ENCODE data around the gene FMN2. TPM values are rescaled to one million over a fixed set of nuclear protein-coding genes. Genes with fewer than 3 reads are reported as not detected.

FMN2 gene
- polyA plus RNA-seq, 2 of the 4 experiments (the other 2 are of a cell fraction) = 2.8 to 4.2 TPM

DNA sequence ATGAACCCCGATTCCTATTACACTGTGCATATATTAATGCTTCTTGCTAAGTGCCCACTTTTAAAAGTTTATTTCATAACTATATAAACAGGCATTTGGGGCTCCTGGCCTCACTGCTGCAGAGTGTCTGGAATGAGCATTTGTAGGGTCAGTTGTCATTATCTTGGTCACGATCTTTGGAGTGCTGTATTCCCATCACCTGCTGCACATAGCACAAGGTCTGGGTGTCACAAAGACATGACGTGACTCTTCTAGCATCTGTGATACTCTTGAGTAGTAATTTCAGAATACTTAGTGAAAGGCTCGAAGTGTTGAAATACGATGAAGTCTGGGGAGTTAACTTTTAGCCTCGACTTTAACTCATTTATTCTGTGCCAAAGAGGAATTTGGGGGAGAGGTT is 186.4 kb downstream of the FMN2 start (continued):
- no peak for TF ChIP-seq FOSL2 (IDR thresholded peaks at IDR 0.05)
- TF ChIP-seq FOSL2 (CRISPR knock-in tag; IDR thresholded peaks at IDR 0.05) = no peak

DNA sequence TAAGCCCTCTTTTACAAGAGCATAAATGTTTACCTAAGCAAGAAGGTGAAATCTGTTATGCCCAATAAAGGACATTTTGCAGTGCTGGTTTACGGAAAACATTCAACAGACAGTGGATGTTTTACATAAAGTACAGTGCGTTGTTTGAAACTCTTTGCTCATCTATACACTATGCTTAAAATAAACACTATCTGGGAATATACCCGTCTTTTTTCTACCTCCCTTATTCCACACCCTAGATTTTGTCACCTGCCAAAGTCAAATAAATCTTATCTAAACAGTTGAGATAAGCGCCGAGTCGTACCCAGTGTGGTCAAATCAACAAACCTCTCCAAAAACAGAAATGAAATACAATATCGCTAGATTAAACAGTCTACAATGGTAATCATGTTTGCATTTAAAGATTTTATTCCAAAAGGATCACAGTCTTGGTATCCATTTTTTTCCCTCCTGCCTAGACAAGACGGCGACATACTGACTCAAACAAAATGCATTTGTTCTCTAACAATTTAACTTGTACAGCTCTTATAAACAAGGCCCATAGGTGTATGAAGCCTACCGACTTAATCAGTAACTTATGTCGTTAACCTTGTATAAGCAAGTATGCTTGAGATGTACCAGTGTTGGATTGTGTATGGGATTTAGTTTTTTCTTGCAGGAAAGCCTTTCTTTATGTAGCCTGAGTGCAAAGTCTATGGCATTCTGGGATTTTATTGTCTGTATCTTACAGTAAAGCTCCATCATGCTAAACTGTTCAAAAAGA is 189.1 kb downstream of the FMN2 start:
- ATAC-seq = no peak
- FAIRE-seq = no peak
- ChIA-PET POLR2A (no interaction called here), CTCF (no interaction called here)
- whole genome bisulfite sequencing (ENCODE audit: missing lambda C conversion rate) = 60% methylated on average over 11 of the region's 11 CpGs
- Histone ChIP-seq H3K4me3 (no peak overlapping the region), H3K27ac (no peak overlapping the region), H3K4me2 (peak overlapping the region; percentile 8; the same call in 1 of the 3 replicates), H3K4me1 (peaks cover 13% of the 10 kb centered on the region), H3K9me3 (no peaks in the 10 kb centered on the region)
- TF ChIP-seq HDAC2 (IDR thresholded peaks at IDR 0.05) (no peak), POLR2AphosphoS2 (conservative IDR thresholded peaks at IDR 0.05; ENCODE audit: low read length) (no peak), RNF2 (IDR thresholded peaks at IDR 0.05; ENCODE audit: borderline replicate concordance, low read depth) (no peak), ESRRA (IDR thresholded peaks at IDR 0.05; ENCODE audit: borderline replicate concordance, low read length) (no peak), NFE2L2 (conservative IDR thresholded peaks at IDR 0.05; ENCODE audit: low read length) (no peak), SREBF2 (IDR thresholded peaks at IDR 0.05) (no peak), ZSCAN20 (CRISPR knock-in tag; IDR thresholded peaks at IDR 0.05) (no peak), HOXB5 (CRISPR knock-in tag; IDR thresholded peaks at IDR 0.05) (no peak), TP53 (CRISPR knock-in tag; IDR thresholded peaks at IDR 0.05) (no peak), CBX8 (IDR thresholded peaks at IDR 0.05) (no peak), HEYL (CRISPR knock-in tag; IDR thresholded peaks at IDR 0.05) (no peak), RCOR1 (IDR thresholded peaks at IDR 0.05; ENCODE audit: low read depth, low read length) (no peak), CHD4 (IDR thresholded peaks at IDR 0.05; ENCODE audit: borderline replicate concordance) (no peak)
- TF ChIP-seq, protein P1, sequence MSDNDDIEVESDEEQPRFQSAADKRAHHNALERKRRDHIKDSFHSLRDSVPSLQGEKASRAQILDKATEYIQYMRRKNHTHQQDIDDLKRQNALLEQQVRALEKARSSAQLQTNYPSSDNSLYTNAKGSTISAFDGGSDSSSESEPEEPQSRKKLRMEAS (IDR thresholded peaks at IDR 0.05) = no peak
- no peak for DNase-seq (ENCODE audit: low read depth in 1 of 2, low spot score in 1 of 2)

- peaks cover 13% of the 10 kb centered on the region for H3K4me1 ChIP-seq
- 83% methylated on average over 7 of the region's 7 CpGs for WGBS (ENCODE audit: missing lambda C conversion rate)
- ATAC-seq = no peak
- TF ChIP-seq HES2 (IDR thresholded peaks at IDR 0.05) = no peak
- TF ChIP-seq POLR2AphosphoS2 (conservative IDR thresholded peaks at IDR 0.05; ENCODE audit: low read length) = no peak
- no peak overlapping the region for H3K4me3 ChIP-seq
- ChIA-PET POLR2A (no interaction called here), CTCF (no interaction called here)
- H3K4me2 ChIP-seq = no peak overlapping the region
- no peak overlapping the region for H3K27ac ChIP-seq
- no peaks in the 10 kb centered on the region for H3K9me3 ChIP-seq
- no peak for DNase-seq (ENCODE audit: low read depth in 1 of 2, low spot score in 1 of 2)
- no peak for FAIRE-seq
Observed at GRCh38 chr1:240282061-240282830, 190.6 kb downstream of the FMN2 start.

GRCh38 chr1:240284656-240285414 is 193.2 kb downstream of the FMN2 start:
- Histone ChIP-seq H3K27ac (0 out of 6 replicates have a peak overlapping the region, but pooled peaks of 1 of the 2 experiments have one; percentile 10), H3K9me3 (no peaks in the 10 kb centered on the region), H3K4me2 (no peak overlapping the region), H3K4me3 (no peak overlapping the region), H3K4me1 (peaks cover 13% of the 10 kb centered on the region)
- DNase-seq (ENCODE audit: low read depth in 1 of 2, low spot score in 1 of 2) (no peak), FAIRE-seq (peak; percentile 56), ATAC-seq (no peak)
- POLR2A ChIA-PET = no interaction called here
- TF ChIP-seq, protein P2, sequence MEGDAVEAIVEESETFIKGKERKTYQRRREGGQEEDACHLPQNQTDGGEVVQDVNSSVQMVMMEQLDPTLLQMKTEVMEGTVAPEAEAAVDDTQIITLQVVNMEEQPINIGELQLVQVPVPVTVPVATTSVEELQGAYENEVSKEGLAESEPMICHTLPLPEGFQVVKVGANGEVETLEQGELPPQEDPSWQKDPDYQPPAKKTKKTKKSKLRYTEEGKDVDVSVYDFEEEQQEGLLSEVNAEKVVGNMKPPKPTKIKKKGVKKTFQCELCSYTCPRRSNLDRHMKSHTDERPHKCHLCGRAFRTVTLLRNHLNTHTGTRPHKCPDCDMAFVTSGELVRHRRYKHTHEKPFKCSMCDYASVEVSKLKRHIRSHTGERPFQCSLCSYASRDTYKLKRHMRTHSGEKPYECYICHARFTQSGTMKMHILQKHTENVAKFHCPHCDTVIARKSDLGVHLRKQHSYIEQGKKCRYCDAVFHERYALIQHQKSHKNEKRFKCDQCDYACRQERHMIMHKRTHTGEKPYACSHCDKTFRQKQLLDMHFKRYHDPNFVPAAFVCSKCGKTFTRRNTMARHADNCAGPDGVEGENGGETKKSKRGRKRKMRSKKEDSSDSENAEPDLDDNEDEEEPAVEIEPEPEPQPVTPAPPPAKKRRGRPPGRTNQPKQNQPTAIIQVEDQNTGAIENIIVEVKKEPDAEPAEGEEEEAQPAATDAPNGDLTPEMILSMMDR (IDR thresholded peaks at IDR 0.05) = no peak
- TF ChIP-seq EP300 (IDR thresholded peaks at IDR 0.05) (no peak), TFCP2L1 (CRISPR knock-in tag; IDR thresholded peaks at IDR 0.05) (no peak)
- WGBS (ENCODE audit: missing lambda C conversion rate) = 75% methylated on average over 7 of the region's 7 CpGs
- CTCF ChIA-PET = interaction anchor here (0.6 to 1.4 kb wide), 2 partner anchors 26 to 200 kb away, joined by 3 read pairs; no protein-coding TSS in a partner anchor
